Glomerular visceral epithelial cell (primary cell): ENCODE data around the gene ZNF474.

ENCODE experiments used
- DNase-seq: peaks from one replicate; pipeline ENCODE4 v3.0.0-alpha.2; 2016; ENCODE audit errors: extremely low spot score

ZNF474 gene

GRCh38 chr5:122153774-122154173 is 24.4 kb downstream of the ZNF474 start:
- no peak for DNase-seq

GRCh38 chr5:122154491-122154890 is 25.1 kb downstream of the ZNF474 start:
- DNase-seq: no peak

GRCh38 chr5:122154910-122155309 is 25.6 kb downstream of the ZNF474 start:
- DNase-seq: peak; percentile 22

- no peak for DNase-seq
These were observed 26.2 kb downstream of the ZNF474 start for GRCh38 chr5:122155546-122155945.

GRCh38 chr5:122156724-122157325 is 27.5 kb downstream of the ZNF474 start:
- DNase-seq: peak; percentile 55

- no peak for DNase-seq
These were observed 32.8 kb downstream of the ZNF474 start for GRCh38 chr5:122162100-122162638.

GRCh38 chr5:122163121-122164069 is 34.0 kb downstream of the ZNF474 start:
- DNase-seq: peak; percentile 88

- DNase-seq: no peak
These were observed 34.7 kb downstream of the ZNF474 start for GRCh38 chr5:122164070-122164435.

- no peak for DNase-seq
These were observed 35.6 kb downstream of the ZNF474 start for GRCh38 chr5:122164831-122165558.

GRCh38 chr5:122165559-122166078 is 36.3 kb downstream of the ZNF474 start:
- DNase-seq: peak; percentile 87

GRCh38 chr5:122169350-122170103 is 40.2 kb downstream of the ZNF474 start:
- DNase-seq: no peak

- DNase-seq: peak; percentile 72
These were observed 41.3 kb downstream of the ZNF474 start for GRCh38 chr5:122170620-122171019.

GRCh38 chr5:122172207-122172606 is 42.9 kb downstream of the ZNF474 start:
- no peak for DNase-seq

GRCh38 chr5:122173474-122174415 is 44.4 kb downstream of the ZNF474 start:
- DNase-seq: no peak

GRCh38 chr5:122175091-122175490 is 45.7 kb downstream of the ZNF474 start:
- DNase-seq: no peak

GRCh38 chr5:122175852-122176251 is 46.5 kb downstream of the ZNF474 start:
- DNase-seq: no peak

GRCh38 chr5:122177161-122177560 is 47.8 kb downstream of the ZNF474 start:
- DNase-seq: no peak

GRCh38 chr5:122179701-122180100 is 50.4 kb downstream of the ZNF474 start:
- DNase-seq: no peak

- no peak for DNase-seq
These were observed 50.9 kb downstream of the ZNF474 start for GRCh38 chr5:122180146-122180712.
